Right ventricle myocardium inferior (tissue), 1 donor: ENCODE data around the gene MYRIP. TPM values are rescaled to one million over a fixed set of nuclear protein-coding genes. Genes with fewer than 3 reads are reported as not detected.

Experiments
- ATAC-seq: fragments of 200-7000 bp; cut with Tn5 transposase; one replicate; pipeline ENCODE4 v1.9.1; 2020; ENCODE audit warnings: mild to moderate bottlenecking, moderate library complexity
- DNase-seq: peaks from one replicate; pipeline ENCODE4 v3.0.0; 2021; ENCODE audit errors: missing footprints
- intact Hi-C: fragments of 100-400 bp; cut with DNase I; formaldehyde crosslinking; loops from one replicate; pipeline ENCODE4 v1.11.0; 2022
- total RNA-seq: library from RNA; stranded (reverse); fragmentation: NEBNext Ultra II Directional; extraction: Animal tissue kit (Norgen Biotek cat#: 25700); gene quantifications from one replicate; pipeline ENCODE4 v1.2.1, GENCODE V29; 2021
- donor health status: DM: no; HTN: yes; CAD: no; lungs with severe emphysema.

The MYRIP gene
- total RNA-seq, 1 donor from 2014 or later = 2.1 TPM

DNA sequence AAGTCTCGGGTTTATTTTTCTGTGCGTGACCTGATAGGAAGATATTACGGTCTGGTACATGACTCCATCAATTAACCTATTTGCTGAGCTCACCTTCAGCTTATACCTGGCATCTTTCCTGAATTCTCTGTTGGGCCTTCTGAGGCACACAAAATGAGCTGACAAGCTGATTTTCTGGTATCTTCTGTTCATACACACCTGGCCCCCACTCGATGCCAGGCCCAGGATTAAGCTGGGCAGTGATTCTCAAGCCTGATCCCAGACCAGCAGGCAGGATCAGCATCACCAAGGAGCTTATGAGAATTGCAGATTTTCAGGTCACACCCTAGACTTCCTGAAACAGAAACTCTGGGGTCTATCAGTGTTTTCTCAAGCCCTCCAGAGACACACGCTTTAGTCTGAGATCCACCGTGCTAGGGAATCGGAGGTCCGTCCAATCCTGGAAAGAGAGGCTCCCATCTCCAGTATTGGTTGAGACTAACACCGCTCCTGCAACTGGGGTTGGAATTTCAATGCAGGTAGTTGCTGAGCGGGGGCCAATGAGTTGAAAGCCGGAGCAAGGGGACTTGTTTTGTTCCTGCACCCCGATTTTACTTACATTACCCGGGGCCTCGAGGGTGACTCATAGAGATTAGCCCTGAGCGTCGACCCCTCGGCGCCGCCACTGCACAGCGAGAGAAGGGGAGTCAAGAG lies 499.5 kb downstream of the MYRIP start:
- no peak for ATAC-seq
- intact Hi-C loops = loop anchor here (1.0 to 5.0 kb wide), 2 partner anchors 17 to 62 kb away; no protein-coding TSS in a partner anchor

GRCh38 chr3:40309418-40309924 lies 500.1 kb downstream of the MYRIP start, which contains the start of gene EIF1B:
TSS of gene EIF1B (plus strand) at chr3:40309707. CDS start at chr3:40309942, 235 bp downstream.
- intact Hi-C loops = loop anchor here (1.0 to 5.0 kb wide), 2 partner anchors 17 to 62 kb away; no protein-coding TSS in a partner anchor
- ATAC-seq (peak; percentile 96), DNase-seq (peak; percentile 99)

More for the DNA sequence above, 499.5 kb downstream of the MYRIP start:
- DNase-seq = peak; percentile 69
